Measurements from ENCODE around the gene IL7R.

GRCh38 chr5:35879649-35880048 is 23.0 kb downstream of the IL7R start:
- TF ChIP-seq POLR2A (IDR thresholded peaks at IDR 0.05) (no peak), CTCF (IDR thresholded peaks at IDR 0.05) (no peak)
